ENCODE results near the gene CAPG.

The CAPG gene

DNA sequence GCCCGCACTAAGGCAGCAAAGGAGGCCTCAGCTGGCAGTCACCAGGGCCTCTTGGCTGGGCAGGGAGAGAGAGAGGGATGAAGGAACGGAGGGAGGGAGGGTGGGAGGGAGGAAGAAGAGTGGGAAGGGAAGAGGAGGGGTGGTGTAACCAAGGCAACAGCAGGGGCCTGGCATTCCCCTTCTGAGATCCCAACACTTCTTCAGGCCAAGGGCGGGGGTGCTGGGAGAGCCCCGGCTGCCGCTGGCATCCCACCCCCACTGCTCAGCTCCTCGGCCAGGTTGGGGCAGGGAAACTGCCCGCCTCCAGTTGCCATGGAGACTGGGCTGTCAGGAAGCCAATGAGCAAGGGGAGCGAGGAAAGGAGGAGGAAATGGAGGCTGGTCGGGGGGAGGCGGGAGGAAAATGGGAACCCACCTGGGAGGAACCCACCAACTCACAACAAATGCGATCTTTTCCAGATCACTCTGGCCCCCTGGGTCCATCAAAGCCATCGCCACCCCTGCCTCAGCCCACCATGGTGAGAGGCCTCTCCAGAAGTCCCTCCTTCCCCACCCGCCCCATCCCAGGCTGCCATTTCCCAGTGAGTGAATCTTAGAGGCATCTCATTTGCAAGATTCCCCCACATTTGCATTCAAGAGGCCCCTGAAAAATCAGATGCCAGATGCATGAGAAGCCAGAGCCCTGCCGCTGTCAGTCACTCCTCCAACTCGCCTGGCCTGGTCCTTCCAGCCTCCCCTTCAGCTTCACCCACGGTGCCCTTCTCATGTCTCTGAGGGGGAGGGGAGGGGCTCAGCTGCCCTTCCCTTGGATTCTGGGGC, 20.8 kb upstream of the CAPG start:
- Histone ChIP-seq H3K4me3 (ENCODE audit: low read length) (no peak overlapping the region), H3K27me3 (replicated peaks; ENCODE audit: insufficient read depth, low read length) (no peaks in the 10 kb centered on the region), H3K36me3 (replicated peaks; ENCODE audit: insufficient read depth, low read length) (no peaks in the 10 kb centered on the region)

DNA sequence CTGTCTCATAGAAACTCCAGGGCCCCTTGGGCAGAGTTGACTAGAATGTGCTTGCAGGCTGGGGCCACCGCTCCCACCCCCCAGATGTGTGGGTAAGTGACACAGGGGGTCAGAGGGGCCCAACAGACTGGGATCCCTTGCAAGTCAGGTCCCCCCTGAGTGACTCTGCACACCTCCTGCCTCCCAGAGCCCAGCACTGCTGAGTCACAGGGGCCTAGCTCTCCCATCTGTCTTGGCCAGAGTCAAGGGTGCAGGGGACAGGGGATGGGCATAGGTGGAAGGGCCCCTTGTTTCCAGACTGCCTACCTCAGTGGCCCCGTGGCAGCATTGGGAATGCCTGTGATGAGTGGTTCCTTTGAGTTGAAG, 19.7 kb upstream of the CAPG start:
- Histone ChIP-seq H4K20me1 (ENCODE audit: insufficient read depth, low read length) (no peaks in the 10 kb centered on the region), H3K9me3 (replicated peaks; ENCODE audit: insufficient read depth, low read length) (no peaks in the 10 kb centered on the region), H3K36me3 (replicated peaks; ENCODE audit: insufficient read depth, low read length) (no peaks in the 10 kb centered on the region), H3K79me2 (ENCODE audit: low read length) (no peaks in the 10 kb centered on the region), H2AFZ (ENCODE audit: low read length) (no peak overlapping the region), H3K4me3 (ENCODE audit: low read length) (no peak overlapping the region), H3K9me2 (replicated peaks; ENCODE audit: insufficient read depth, low read length) (no peaks in the 10 kb centered on the region), H3K27me3 (replicated peaks; ENCODE audit: insufficient read depth, low read length) (no peaks in the 10 kb centered on the region), H3F3A (ENCODE audit: insufficient read depth, low read length) (no peaks in the 10 kb centered on the region), H3K4me1 (ENCODE audit: low read length) (no peaks in the 10 kb centered on the region), H3K4me2 (ENCODE audit: low read depth, low read length) (no peak overlapping the region), H3K9ac (ENCODE audit: low read length) (no peak overlapping the region), H3K27ac (ENCODE audit: low read length) (no peak overlapping the region)
- no peak for DNase-seq
- no peak for TF ChIP-seq EZH2phosphoT487 (IDR thresholded peaks at IDR 0.05; ENCODE audit: low read length)
- TF ChIP-seq CTCF (IDR thresholded peaks at IDR 0.05; ENCODE audit: low read length) = no peak
- no peak for TF ChIP-seq EZH2 (optimal IDR thresholded peaks at IDR 0.05; ENCODE audit: low read depth, low read length)

More for the DNA sequence above, 20.8 kb upstream of the CAPG start:
- Histone ChIP-seq H3K9me2 (replicated peaks; ENCODE audit: insufficient read depth, low read length) (no peaks in the 10 kb centered on the region), H3K4me1 (ENCODE audit: low read length) (no peaks in the 10 kb centered on the region), H3K9ac (ENCODE audit: low read length) (no peak overlapping the region), H3F3A (ENCODE audit: insufficient read depth, low read length) (no peaks in the 10 kb centered on the region), H2AFZ (ENCODE audit: low read length) (no peak overlapping the region), H4K20me1 (ENCODE audit: insufficient read depth, low read length) (no peaks in the 10 kb centered on the region), H3K4me2 (ENCODE audit: low read depth, low read length) (no peak overlapping the region), H3K27ac (ENCODE audit: low read length) (no peak overlapping the region), H3K9me3 (replicated peaks; ENCODE audit: insufficient read depth, low read length) (no peaks in the 10 kb centered on the region), H3K79me2 (ENCODE audit: low read length) (no peaks in the 10 kb centered on the region)
- no peak for TF ChIP-seq EZH2 (optimal IDR thresholded peaks at IDR 0.05; ENCODE audit: low read depth, low read length)
- TF ChIP-seq CTCF (IDR thresholded peaks at IDR 0.05; ENCODE audit: low read length) = no peak
- TF ChIP-seq EZH2phosphoT487 (IDR thresholded peaks at IDR 0.05; ENCODE audit: low read length) = no peak
- no peak for DNase-seq

DNA sequence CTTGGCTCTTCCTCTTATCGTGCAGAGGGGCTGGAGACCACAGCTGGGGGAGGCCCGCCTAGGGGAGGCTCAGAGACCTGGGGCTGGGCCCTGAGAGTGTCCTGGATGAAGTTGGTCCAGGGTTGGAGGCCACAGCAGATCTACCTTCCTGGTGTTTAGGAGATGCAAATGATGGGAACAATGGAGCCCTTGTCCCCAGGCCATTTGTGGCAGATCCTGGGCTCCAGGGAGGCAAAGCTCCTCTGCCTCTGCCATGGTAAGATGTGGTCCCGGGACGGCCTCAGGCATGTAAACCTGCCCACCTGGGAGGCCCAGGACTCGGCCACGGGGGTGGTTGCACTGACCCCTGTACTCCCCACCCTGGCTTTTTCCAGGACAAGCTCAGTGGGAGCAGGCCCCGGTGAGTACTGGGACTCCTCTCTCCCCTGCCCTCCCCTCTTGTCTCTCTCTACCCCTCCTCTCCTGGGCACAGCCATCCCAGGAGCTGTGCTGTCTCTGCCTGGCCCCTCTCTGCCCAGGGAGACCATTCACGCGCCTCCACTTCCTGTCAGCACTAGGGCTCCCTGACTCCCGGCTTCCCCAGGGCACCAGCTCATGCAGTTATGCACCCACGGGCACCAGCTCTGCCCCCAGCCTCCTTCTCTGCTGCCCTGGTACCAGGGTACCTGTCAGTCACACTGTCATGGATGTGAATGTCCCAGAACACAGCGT, 19.2 kb upstream of the CAPG start:
- no peaks in the 10 kb centered on the region for H3K9me3 ChIP-seq (replicated peaks; ENCODE audit: insufficient read depth, low read length)
- H3K27me3 ChIP-seq (replicated peaks; ENCODE audit: insufficient read depth, low read length) = no peaks in the 10 kb centered on the region
- no peak for TF ChIP-seq CTCF (IDR thresholded peaks at IDR 0.05; ENCODE audit: low read length)
- TF ChIP-seq EZH2phosphoT487 (IDR thresholded peaks at IDR 0.05; ENCODE audit: low read length) = no peak
- no peak for TF ChIP-seq EZH2 (optimal IDR thresholded peaks at IDR 0.05; ENCODE audit: low read depth, low read length)
- H3K4me3 ChIP-seq (ENCODE audit: low read length) = no peak overlapping the region
- no peak overlapping the region for H3K4me2 ChIP-seq (ENCODE audit: low read depth, low read length)
- no peak for DNase-seq
- H3K27ac ChIP-seq (ENCODE audit: low read length) = no peak overlapping the region
- H3K9ac ChIP-seq (ENCODE audit: low read length) = no peak overlapping the region
- H3K36me3 ChIP-seq (replicated peaks; ENCODE audit: insufficient read depth, low read length) = no peaks in the 10 kb centered on the region
- no peaks in the 10 kb centered on the region for H3K4me1 ChIP-seq (ENCODE audit: low read length)
- no peaks in the 10 kb centered on the region for H3F3A ChIP-seq (ENCODE audit: insufficient read depth, low read length)
- no peak overlapping the region for H2AFZ ChIP-seq (ENCODE audit: low read length)
- no peaks in the 10 kb centered on the region for H3K79me2 ChIP-seq (ENCODE audit: low read length)
- no peaks in the 10 kb centered on the region for H4K20me1 ChIP-seq (ENCODE audit: insufficient read depth, low read length)
- H3K9me2 ChIP-seq (replicated peaks; ENCODE audit: insufficient read depth, low read length) = no peaks in the 10 kb centered on the region
